ENCODE data around the gene PPP1CA. TPM values are rescaled to one million over a fixed set of nuclear protein-coding genes. Genes with fewer than 3 reads are reported as not detected.

Gene PPP1CA
- total and polyA plus RNA-seq, 2 experiments from 2014 or later = 172 to 207 TPM

DNA sequence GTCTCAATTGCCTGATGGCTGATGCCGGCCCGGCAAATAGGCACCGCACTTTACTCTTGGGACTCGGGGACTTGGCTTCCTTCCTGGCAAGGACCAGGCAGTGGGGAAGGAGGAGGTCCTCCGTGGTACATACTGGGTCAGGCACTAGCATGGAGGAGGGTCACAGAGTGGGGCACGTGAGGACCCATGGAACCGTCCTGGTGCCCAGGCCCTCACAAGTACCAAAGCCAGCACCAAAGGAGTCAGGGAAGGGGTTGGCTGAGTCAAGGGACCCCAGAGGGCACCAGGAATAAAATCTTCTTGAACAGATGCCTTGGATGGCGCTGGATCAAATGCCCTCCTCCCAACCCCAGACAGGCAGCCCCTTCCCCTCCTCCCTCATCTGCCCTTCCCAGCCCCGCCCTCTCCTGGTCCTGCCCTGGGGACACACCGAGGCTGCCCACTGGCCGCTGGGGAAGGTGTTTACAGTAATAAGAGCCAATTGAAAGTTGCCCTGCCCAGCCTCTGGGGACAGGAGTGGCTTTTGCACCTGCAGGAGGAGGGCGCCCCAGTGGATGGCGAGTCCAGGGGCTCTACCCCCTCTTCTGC, 8.2 kb upstream of the PPP1CA start:
- DNase-seq = no peak
- Histone ChIP-seq H3K9ac (no peak overlapping the region), H4K20me1 (ENCODE audit: insufficient read depth) (no peaks in the 10 kb centered on the region), H3K4me2 (ENCODE audit: unreplicated experiment) (no peak overlapping the region), H3K36me3 (ENCODE audit: low read depth) (no peaks in the 10 kb centered on the region), H3K79me2 (ENCODE audit: insufficient read depth) (no peaks in the 10 kb centered on the region), H3K9me2 (ENCODE audit: insufficient read depth) (no peaks in the 10 kb centered on the region), H3K27ac (no peak overlapping the region), H3F3A (ENCODE audit: insufficient read depth) (no peaks in the 10 kb centered on the region), H2AFZ (no peak overlapping the region), H3K4me3 (no peak overlapping the region), H3K27me3 (replicated peaks; ENCODE audit: insufficient read depth) (peaks cover 23% of the 10 kb centered on the region), H3K9me3 (ENCODE audit: low read depth) (no peaks in the 10 kb centered on the region), H3K4me1 (ENCODE audit: insufficient read depth) (no peaks in the 10 kb centered on the region)
- in situ Hi-C loops (cut with MboI) = no loop called here
- TF ChIP-seq EZH2phosphoT487 (IDR thresholded peaks at IDR 0.05; ENCODE audit: insufficient read depth, low read depth) = no peak
- TF ChIP-seq EZH2 (IDR thresholded peaks at IDR 0.05; ENCODE audit: insufficient read depth, poor library complexity, severe bottlenecking) = no peak
- WGBS, 2 experiments (ENCODE audit: low coverage in 1 of 2, low lambda C conversion rate in 2 of 2, missing lambda C conversion rate in 2 of 2) = 26 to 28% methylated on average over 11 to 13 of the region's 13 CpGs

DNA sequence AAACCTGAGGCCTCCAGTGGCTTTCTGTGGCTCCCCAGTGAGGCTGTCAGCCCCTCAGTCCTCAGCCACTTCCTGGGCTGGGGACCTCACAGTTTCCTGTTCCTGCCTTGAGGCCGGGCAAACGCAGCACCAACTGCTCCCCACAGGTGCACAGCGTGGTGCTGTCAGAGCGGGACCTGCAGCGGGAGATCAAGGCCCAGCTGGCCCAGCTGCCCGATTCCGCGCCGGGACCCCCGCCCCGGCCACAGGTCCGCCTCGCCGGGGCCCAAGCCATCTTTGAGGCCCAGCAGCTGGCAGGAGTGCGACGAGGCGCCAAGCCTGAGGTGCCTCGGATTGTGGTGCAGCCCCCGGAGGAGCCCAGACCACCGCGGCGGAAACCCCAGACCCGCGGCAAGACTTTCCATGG, 7.6 kb upstream of the PPP1CA start:
- H3K27ac ChIP-seq = no peak overlapping the region
- peaks cover 23% of the 10 kb centered on the region for H3K27me3 ChIP-seq (replicated peaks; ENCODE audit: insufficient read depth)
- no peak for DNase-seq
- H3K36me3 ChIP-seq (ENCODE audit: low read depth) = no peaks in the 10 kb centered on the region
- H3K4me3 ChIP-seq = no peak overlapping the region
- H3K9me3 ChIP-seq (ENCODE audit: low read depth) = no peaks in the 10 kb centered on the region
- TF ChIP-seq EZH2 (IDR thresholded peaks at IDR 0.05; ENCODE audit: insufficient read depth, poor library complexity, severe bottlenecking) (no peak), EZH2phosphoT487 (IDR thresholded peaks at IDR 0.05; ENCODE audit: insufficient read depth, low read depth) (no peak)
- H3K4me2 ChIP-seq (ENCODE audit: unreplicated experiment) = no peak overlapping the region
- H2AFZ ChIP-seq = no peak overlapping the region
- WGBS, 2 experiments (ENCODE audit: low coverage in 1 of 2, low lambda C conversion rate in 2 of 2, missing lambda C conversion rate in 2 of 2) = 59% methylated on average over 10 to 24 of the region's 24 CpGs
- H3K79me2 ChIP-seq (ENCODE audit: insufficient read depth) = no peaks in the 10 kb centered on the region
- no peaks in the 10 kb centered on the region for H3K4me1 ChIP-seq (ENCODE audit: insufficient read depth)
- no peak overlapping the region for H3K9ac ChIP-seq
- in situ Hi-C loops (cut with MboI) = no loop called here
- no peaks in the 10 kb centered on the region for H4K20me1 ChIP-seq (ENCODE audit: insufficient read depth)
- no peaks in the 10 kb centered on the region for H3K9me2 ChIP-seq (ENCODE audit: insufficient read depth)
- H3F3A ChIP-seq (ENCODE audit: insufficient read depth) = no peaks in the 10 kb centered on the region

DNA sequence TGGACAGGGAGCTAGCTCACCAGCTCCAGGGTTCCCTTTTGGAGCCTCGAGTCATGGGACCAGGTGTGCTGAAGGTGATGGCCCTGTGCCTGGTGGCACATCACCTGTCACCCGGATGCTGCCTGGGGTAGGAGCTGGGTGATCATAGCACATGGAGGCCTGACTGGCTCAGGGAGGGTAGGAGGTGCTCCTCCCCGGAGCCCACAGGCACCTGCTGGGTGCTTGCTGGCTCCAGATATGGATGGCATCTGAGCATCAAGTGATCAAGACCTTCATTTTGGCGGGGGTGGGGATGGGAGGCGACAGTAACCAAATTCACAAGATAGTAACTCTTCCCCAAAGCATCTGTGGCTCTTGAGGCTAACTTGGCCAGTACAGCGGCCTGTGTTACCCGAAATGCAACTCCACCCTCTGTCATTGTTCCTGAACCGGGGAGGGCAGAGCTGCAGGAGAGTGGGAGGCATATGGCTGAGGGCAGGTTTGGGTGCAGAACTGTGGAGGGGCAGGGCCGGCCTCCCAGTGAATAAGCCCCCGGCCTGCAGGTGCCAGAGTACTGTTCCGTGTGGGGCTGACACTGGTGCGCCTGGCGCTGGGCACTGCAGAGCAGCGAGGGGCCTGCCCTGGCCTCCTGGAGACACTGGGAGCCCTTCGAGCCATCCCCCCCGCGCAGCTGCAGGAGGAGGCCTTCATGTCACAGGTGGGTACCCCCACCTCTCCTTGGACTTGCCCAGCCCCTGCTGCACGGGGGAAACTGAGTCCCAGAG, 7.0 kb upstream of the PPP1CA start:
- Histone ChIP-seq H3K27me3 (replicated peaks; ENCODE audit: insufficient read depth) (peaks cover 23% of the 10 kb centered on the region), H3K27ac (no peak overlapping the region), H3K4me1 (ENCODE audit: insufficient read depth) (no peaks in the 10 kb centered on the region), H4K20me1 (ENCODE audit: insufficient read depth) (no peaks in the 10 kb centered on the region), H2AFZ (no peak overlapping the region), H3F3A (ENCODE audit: insufficient read depth) (no peaks in the 10 kb centered on the region), H3K9ac (no peak overlapping the region), H3K4me2 (ENCODE audit: unreplicated experiment) (no peak overlapping the region), H3K9me2 (ENCODE audit: insufficient read depth) (no peaks in the 10 kb centered on the region), H3K9me3 (ENCODE audit: low read depth) (no peaks in the 10 kb centered on the region), H3K4me3 (no peak overlapping the region), H3K36me3 (ENCODE audit: low read depth) (no peaks in the 10 kb centered on the region), H3K79me2 (ENCODE audit: insufficient read depth) (no peaks in the 10 kb centered on the region)
- in situ Hi-C loops (cut with MboI) = no loop called here
- WGBS, 2 experiments (ENCODE audit: low coverage in 1 of 2, low lambda C conversion rate in 2 of 2, missing lambda C conversion rate in 2 of 2) = 50 to 58% methylated on average over 18 of the region's 18 CpGs
- TF ChIP-seq EZH2phosphoT487 (IDR thresholded peaks at IDR 0.05; ENCODE audit: insufficient read depth, low read depth) (no peak), EZH2 (IDR thresholded peaks at IDR 0.05; ENCODE audit: insufficient read depth, poor library complexity, severe bottlenecking) (no peak)
- no peak for DNase-seq

DNA sequence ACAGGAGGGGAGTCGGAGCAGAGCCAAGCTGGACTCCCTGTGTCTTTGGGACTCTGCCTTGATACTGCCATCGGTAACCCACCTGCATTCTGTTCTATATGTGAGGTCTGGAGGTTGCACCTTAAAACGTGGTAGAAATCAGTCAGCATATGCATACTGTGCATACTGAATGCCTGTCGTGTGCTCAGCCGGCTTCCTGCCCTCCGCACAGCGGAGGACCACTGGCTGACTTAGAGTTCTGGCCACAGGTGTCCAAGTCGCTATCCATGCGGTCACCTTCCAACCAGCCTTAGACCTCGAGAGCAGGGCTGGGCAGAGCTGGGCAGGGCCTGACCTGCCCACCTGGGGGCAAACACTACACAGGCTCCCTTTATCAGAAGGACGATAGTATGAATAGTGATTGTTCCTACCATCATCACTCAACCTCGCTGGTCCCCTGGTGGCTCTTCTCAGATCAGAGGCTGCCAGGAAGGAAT, 6.1 kb upstream of the PPP1CA start:
- Histone ChIP-seq H4K20me1 (ENCODE audit: insufficient read depth) (no peaks in the 10 kb centered on the region), H3K9me3 (ENCODE audit: low read depth) (no peaks in the 10 kb centered on the region), H2AFZ (no peak overlapping the region), H3K27me3 (replicated peaks; ENCODE audit: insufficient read depth) (peaks cover 23% of the 10 kb centered on the region), H3K4me3 (no peak overlapping the region), H3K27ac (no peak overlapping the region), H3K9me2 (ENCODE audit: insufficient read depth) (no peaks in the 10 kb centered on the region), H3K4me1 (ENCODE audit: insufficient read depth) (no peaks in the 10 kb centered on the region), H3K4me2 (ENCODE audit: unreplicated experiment) (no peak overlapping the region), H3K9ac (no peak overlapping the region), H3K79me2 (ENCODE audit: insufficient read depth) (no peaks in the 10 kb centered on the region), H3K36me3 (ENCODE audit: low read depth) (no peaks in the 10 kb centered on the region), H3F3A (ENCODE audit: insufficient read depth) (no peaks in the 10 kb centered on the region)
- WGBS, 2 experiments (ENCODE audit: low coverage in 1 of 2, low lambda C conversion rate in 2 of 2, missing lambda C conversion rate in 2 of 2) = 53 to 64% methylated on average over 12 of the region's 12 CpGs
- in situ Hi-C loops (cut with MboI) = no loop called here
- no peak for DNase-seq
- TF ChIP-seq EZH2 (IDR thresholded peaks at IDR 0.05; ENCODE audit: insufficient read depth, poor library complexity, severe bottlenecking) (no peak), EZH2phosphoT487 (IDR thresholded peaks at IDR 0.05; ENCODE audit: insufficient read depth, low read depth) (no peak)
